Panc1 (cell line): ENCODE data around the gene EPHB1.

Source experiments
- POLR2AphosphoS5 ChIP-seq: IDR thresholded peaks from 2 replicates; pipeline ENCODE4 v1.6.1; 2012; ENCODE audit warnings: mild to moderate bottlenecking, low read depth, low read length, moderate library complexity
- REST ChIP-seq, 2 experiments: IDR thresholded peaks; 2 replicates each; pipeline ENCODE4 v1.6.1; 2011 to 2012; ENCODE audit warnings: low read depth in 2 of 2, control low read depth in 1 of 2, low read length in 1 of 2, mild to moderate bottlenecking in 1 of 2, moderate library complexity in 1 of 2; ENCODE audit not compliant: insufficient read depth in 1 of 2
- SIN3A ChIP-seq: IDR thresholded peaks from 2 replicates; pipeline ENCODE4 v1.6.1; 2012; ENCODE audit warnings: low read depth, mild to moderate bottlenecking, low read length, moderate library complexity, borderline replicate concordance; ENCODE audit not compliant: insufficient read depth
- TCF7L2 ChIP-seq: IDR thresholded peaks from 2 replicates; pipeline ENCODE4 v1.6.1; 2011; ENCODE audit warnings: mild to moderate bottlenecking, low read depth, low read length, inconsistent platforms
- TF ChIP-seq, protein P1 (sequence below): fragments of 450-650 bp; IDR thresholded peaks from 2 replicates; pipeline ENCODE4 v1.5.1; 2017; ENCODE audit warnings: mild to moderate bottlenecking

DNA sequence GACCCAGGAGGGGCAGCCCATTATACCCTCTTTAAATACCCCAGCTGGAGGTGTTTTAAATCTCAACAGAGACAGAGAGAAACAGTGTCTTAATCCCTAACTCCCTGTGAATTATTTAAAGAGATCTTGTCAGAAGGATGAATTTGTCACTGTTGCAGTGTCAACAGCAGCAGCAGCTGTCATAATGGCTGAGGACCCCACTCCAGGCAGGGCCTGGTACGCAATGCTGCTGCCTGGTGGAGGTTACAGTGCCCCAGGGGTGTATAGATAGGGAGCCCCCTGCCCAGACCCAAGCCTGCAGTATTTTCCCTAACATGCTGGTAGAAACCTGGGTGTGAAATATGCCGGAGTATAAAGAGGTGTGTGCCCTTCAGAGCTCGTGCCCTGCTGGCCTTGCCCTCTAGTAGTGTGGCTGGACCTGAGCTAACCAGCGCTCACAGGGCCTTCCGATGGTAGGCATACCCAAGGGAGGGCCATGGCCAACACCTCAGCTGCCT, 143.0 kb downstream of the EPHB1 start:
- TF ChIP-seq, protein P1, sequence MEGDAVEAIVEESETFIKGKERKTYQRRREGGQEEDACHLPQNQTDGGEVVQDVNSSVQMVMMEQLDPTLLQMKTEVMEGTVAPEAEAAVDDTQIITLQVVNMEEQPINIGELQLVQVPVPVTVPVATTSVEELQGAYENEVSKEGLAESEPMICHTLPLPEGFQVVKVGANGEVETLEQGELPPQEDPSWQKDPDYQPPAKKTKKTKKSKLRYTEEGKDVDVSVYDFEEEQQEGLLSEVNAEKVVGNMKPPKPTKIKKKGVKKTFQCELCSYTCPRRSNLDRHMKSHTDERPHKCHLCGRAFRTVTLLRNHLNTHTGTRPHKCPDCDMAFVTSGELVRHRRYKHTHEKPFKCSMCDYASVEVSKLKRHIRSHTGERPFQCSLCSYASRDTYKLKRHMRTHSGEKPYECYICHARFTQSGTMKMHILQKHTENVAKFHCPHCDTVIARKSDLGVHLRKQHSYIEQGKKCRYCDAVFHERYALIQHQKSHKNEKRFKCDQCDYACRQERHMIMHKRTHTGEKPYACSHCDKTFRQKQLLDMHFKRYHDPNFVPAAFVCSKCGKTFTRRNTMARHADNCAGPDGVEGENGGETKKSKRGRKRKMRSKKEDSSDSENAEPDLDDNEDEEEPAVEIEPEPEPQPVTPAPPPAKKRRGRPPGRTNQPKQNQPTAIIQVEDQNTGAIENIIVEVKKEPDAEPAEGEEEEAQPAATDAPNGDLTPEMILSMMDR: no peak
- no peak for TF ChIP-seq REST (IDR thresholded peaks at IDR 0.05; ENCODE audit: insufficient read depth in 1 of 2, low read depth in 2 of 2, low read length in 1 of 2)
- no peak for TF ChIP-seq POLR2AphosphoS5
- TF ChIP-seq SIN3A: no peak
- no peak for TF ChIP-seq TCF7L2
